Measurements from ENCODE around the gene KLHL2. TPM values are rescaled to one million over a fixed set of nuclear protein-coding genes. Genes with fewer than 3 reads are reported as not detected.
A peak's percentile ranks its signal among the peaks of the same experiment; 100 is the strongest.

Gene KLHL2
- total and polyA plus RNA-seq, 2 of the 13 experiments (the other 11 are each of a cell fraction or from before 2014, with no cell fraction given) = 9.2 to 17.6 TPM

GRCh38 chr4:165351359-165352130 is 144.2 kb downstream of the KLHL2 start:
- intact Hi-C loops (cut with micrococcal nuclease; ENCODE audit: unreplicated experiment) = loop anchor here (1.0 to 10.0 kb wide), 2 partner anchors 113 to 743 kb away; no protein-coding TSS in a partner anchor
- H3K4me2 ChIP-seq (ENCODE audit: low read depth, low read length) = peak overlapping the region; percentile 67
- FAIRE-seq (peak; percentile 54), ATAC-seq (peak; percentile 49), DNase-seq (ENCODE audit: low spot score) (peak; percentile 43)
- no peaks in the 10 kb centered on the region for H3K36me3 ChIP-seq (replicated peaks in 1 of 2; ENCODE audit: control insufficient read depth in 1 of 2, insufficient read depth in 2 of 2, low read length in 2 of 2)
- no peak overlapping the region for H3K27ac ChIP-seq (ENCODE audit: extremely low read length, insufficient read depth, low read length)
- no peaks in the 10 kb centered on the region for H3K79me2 ChIP-seq (ENCODE audit: insufficient read depth, low read length)
- ChIA-PET CTCF (ENCODE audit: low intra/inter-chr PET ratio, low total read pairs) (interaction anchor here (1.5 to 2.9 kb wide), 2 partner anchors 27 to 113 kb away, joined by 3 to 19 read pairs; partner anchors contain the start of gene CPE), POLR2A (interaction anchor here (0.6 to 2.2 kb wide), 6 partner anchors 13 to 258 kb away, joined by 3 to 9 read pairs (median 4); partner anchors contain the start of genes CPE and MSMO1)
- no peaks in the 10 kb centered on the region for H3K9me3 ChIP-seq (ENCODE audit: low read length)
- WGBS (ENCODE audit: low lambda C conversion rate) = 27% methylated on average over 4 of the region's 5 CpGs
- no peaks in the 10 kb centered on the region; a peak in 1 of 5 replicates for H3K27me3 ChIP-seq (ENCODE audit: control insufficient read depth in 1 of 2, insufficient read depth in 2 of 2, low read length in 2 of 2)
- H3K9ac ChIP-seq (ENCODE audit: insufficient read depth, low read depth, low read length) = 0 out of 2 replicates have a peak overlapping the region, but pooled peaks have one; percentile 19
- no peaks in the 10 kb centered on the region for H4K20me1 ChIP-seq (ENCODE audit: insufficient read depth, low read length)
- BruUV-seq (replicated peaks) = no TSS peak
- in situ Hi-C loops (cut with HindIII; ENCODE audit: extremely low pct_ligation_motif_present, low pct_unique_long_range_greater_than_20kb) = no loop called here
- peaks cover 22% of the 10 kb centered on the region for H3K4me1 ChIP-seq (ENCODE audit: insufficient read depth, low read length)
- H3K4me3 ChIP-seq (replicated peaks in 1 of 3; ENCODE audit: insufficient read depth in 1 of 3, low read depth in 2 of 3, low read length in 3 of 3) = peak overlapping the region in 2 of 3 experiments; percentile 9 to 51; a peak in 3 of 6 replicates
- H2AFZ ChIP-seq (ENCODE audit: low read length) = peak overlapping the region; percentile 50
- TF ChIP-seq ZBTB38 (CRISPR knock-in tag; IDR thresholded peaks at IDR 0.05) (no peak), RELA (CRISPR knock-in tag; IDR thresholded peaks at IDR 0.05) (no peak), HNF4A (CRISPR knock-in tag; IDR thresholded peaks at IDR 0.05) (peak; percentile 31), NCOA5 (CRISPR knock-in tag; IDR thresholded peaks at IDR 0.05) (no peak), CREBL2 (CRISPR knock-in tag; IDR thresholded peaks at IDR 0.05; ENCODE audit: borderline replicate concordance) (no peak), POGZ (CRISPR knock-in tag; IDR thresholded peaks at IDR 0.05) (peak; percentile 83), ATM (IDR thresholded peaks at IDR 0.05; ENCODE audit: borderline replicate concordance) (no peak), ARID4A (CRISPR knock-in tag; IDR thresholded peaks at IDR 0.05; ENCODE audit: borderline replicate concordance) (peak; percentile 22; the same call in 1 of the 2 replicates), SMC3 (IDR thresholded peaks at IDR 0.05; ENCODE audit: low read length) (peak; percentile 42; the same call in 1 of the 2 replicates), MAFG (CRISPR knock-in tag; IDR thresholded peaks at IDR 0.05) (no peak), BHLHE40 (IDR thresholded peaks at IDR 0.05; ENCODE audit: low read length) (no peak), ZMYM4 (CRISPR knock-in tag; IDR thresholded peaks at IDR 0.05) (peak; percentile 91), ZNF737 (CRISPR knock-in tag; IDR thresholded peaks at IDR 0.05; ENCODE audit: borderline replicate concordance) (no peak), MBD4 (IDR thresholded peaks at IDR 0.05; ENCODE audit: borderline replicate concordance, low read length) (no peak), PRDM4 (CRISPR knock-in tag; IDR thresholded peaks at IDR 0.05; ENCODE audit: borderline replicate concordance) (no peak), SKI (IDR thresholded peaks at IDR 0.05; ENCODE audit: partially characterized antibody) (no peak), MXD4 (CRISPR knock-in tag; IDR thresholded peaks at IDR 0.05) (no peak), ZNF75D (CRISPR knock-in tag; IDR thresholded peaks at IDR 0.05; ENCODE audit: borderline replicate concordance) (no peak)
